HL-60 (cell line): ENCODE measurements around the gene RNF103.
A peak's percentile ranks its signal among the peaks of the same experiment; 100 is the strongest.
"Not testable (repeated sequence)": the region's sequence is repeated elsewhere in the genome, so short reads cannot be mapped to it uniquely, and the experiment has no call there.

ENCODE experiments used
- DNase-seq, 2 experiments: peaks; one replicate each; pipeline ENCODE4 v3.0.0-alpha.2; 2010 to 2020; ENCODE audit warnings: low read depth in 1 of 2, low spot score in 1 of 2
- H3K27ac ChIP-seq: fragments of 250-450 bp; sonication (Bioruptor Pico); replicated peaks from 2 replicates; pipeline ENCODE4 v1.5.1; 2020; ENCODE audit warnings: mild to moderate bottlenecking, moderate library complexity
- H3K27me3 ChIP-seq: fragments of 250-450 bp; sonication (Bioruptor Pico); 2 replicates; pipeline ENCODE4 v1.5.1; 2021; ENCODE audit warnings: mild to moderate bottlenecking, moderate library complexity; ENCODE audit not compliant: insufficient read depth, poor library complexity, severe bottlenecking
- H3K4me3 ChIP-seq: replicated peaks from 2 replicates; pipeline ENCODE4 v1.5.1; 2011; ENCODE audit warnings: mild to moderate bottlenecking, control low read depth, low read length; ENCODE audit not compliant: insufficient read depth
- GABPA ChIP-seq: IDR thresholded peaks from 2 replicates; pipeline ENCODE4 v1.6.1; 2012; ENCODE audit warnings: low read depth
- POLR2AphosphoS5 ChIP-seq: IDR thresholded peaks from 2 replicates; pipeline ENCODE4 v1.6.1; 2012; ENCODE audit warnings: low read depth
- SPI1 ChIP-seq: IDR thresholded peaks from 2 replicates; pipeline ENCODE4 v1.6.1; 2012; ENCODE audit warnings: low read depth, mild to moderate bottlenecking, borderline replicate concordance
- TF ChIP-seq, protein P1 (sequence below): IDR thresholded peaks from 2 replicates; pipeline ENCODE4 v1.6.1; 2012; ENCODE audit warnings: low read depth; ENCODE audit not compliant: insufficient replicate concordance
- TF ChIP-seq, protein P2 (sequence below): IDR thresholded peaks from one replicate; pipeline ENCODE4 v1.5.1; 2011; ENCODE audit warnings: low read length, control low read depth, inconsistent platforms; ENCODE audit not compliant: insufficient read depth

Gene RNF103

DNA sequence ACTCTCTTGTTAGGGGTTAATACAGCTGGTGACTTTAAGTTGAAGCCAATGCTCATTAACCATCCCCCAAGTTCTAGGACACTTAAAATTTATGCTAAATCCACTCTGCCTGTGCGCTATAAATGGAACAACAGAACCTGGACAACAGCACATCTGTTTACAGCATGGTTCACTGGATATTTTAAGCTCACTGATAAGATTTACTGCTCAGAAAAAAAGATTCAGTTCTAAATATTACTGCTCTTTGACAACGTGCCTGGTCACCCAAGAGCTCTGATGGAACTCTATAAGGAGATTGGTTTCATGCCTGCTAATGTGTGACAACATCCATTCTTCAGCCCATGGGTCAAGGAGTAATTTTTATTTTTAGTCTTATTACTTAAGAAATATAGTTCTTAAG is 27.5 kb downstream of the RNF103 start:
- Histone ChIP-seq H3K4me3 (no peak overlapping the region), H3K27ac (no peak overlapping the region), H3K27me3 (no peaks in the 10 kb centered on the region)
- no peak for DNase-seq
- no peak for TF ChIP-seq POLR2AphosphoS5
- no peak for TF ChIP-seq GABPA
- TF ChIP-seq SPI1 = no peak
- TF ChIP-seq, protein P1, sequence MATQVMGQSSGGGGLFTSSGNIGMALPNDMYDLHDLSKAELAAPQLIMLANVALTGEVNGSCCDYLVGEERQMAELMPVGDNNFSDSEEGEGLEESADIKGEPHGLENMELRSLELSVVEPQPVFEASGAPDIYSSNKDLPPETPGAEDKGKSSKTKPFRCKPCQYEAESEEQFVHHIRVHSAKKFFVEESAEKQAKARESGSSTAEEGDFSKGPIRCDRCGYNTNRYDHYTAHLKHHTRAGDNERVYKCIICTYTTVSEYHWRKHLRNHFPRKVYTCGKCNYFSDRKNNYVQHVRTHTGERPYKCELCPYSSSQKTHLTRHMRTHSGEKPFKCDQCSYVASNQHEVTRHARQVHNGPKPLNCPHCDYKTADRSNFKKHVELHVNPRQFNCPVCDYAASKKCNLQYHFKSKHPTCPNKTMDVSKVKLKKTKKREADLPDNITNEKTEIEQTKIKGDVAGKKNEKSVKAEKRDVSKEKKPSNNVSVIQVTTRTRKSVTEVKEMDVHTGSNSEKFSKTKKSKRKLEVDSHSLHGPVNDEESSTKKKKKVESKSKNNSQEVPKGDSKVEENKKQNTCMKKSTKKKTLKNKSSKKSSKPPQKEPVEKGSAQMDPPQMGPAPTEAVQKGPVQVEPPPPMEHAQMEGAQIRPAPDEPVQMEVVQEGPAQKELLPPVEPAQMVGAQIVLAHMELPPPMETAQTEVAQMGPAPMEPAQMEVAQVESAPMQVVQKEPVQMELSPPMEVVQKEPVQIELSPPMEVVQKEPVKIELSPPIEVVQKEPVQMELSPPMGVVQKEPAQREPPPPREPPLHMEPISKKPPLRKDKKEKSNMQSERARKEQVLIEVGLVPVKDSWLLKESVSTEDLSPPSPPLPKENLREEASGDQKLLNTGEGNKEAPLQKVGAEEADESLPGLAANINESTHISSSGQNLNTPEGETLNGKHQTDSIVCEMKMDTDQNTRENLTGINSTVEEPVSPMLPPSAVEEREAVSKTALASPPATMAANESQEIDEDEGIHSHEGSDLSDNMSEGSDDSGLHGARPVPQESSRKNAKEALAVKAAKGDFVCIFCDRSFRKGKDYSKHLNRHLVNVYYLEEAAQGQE = no peak
- TF ChIP-seq, protein P2, sequence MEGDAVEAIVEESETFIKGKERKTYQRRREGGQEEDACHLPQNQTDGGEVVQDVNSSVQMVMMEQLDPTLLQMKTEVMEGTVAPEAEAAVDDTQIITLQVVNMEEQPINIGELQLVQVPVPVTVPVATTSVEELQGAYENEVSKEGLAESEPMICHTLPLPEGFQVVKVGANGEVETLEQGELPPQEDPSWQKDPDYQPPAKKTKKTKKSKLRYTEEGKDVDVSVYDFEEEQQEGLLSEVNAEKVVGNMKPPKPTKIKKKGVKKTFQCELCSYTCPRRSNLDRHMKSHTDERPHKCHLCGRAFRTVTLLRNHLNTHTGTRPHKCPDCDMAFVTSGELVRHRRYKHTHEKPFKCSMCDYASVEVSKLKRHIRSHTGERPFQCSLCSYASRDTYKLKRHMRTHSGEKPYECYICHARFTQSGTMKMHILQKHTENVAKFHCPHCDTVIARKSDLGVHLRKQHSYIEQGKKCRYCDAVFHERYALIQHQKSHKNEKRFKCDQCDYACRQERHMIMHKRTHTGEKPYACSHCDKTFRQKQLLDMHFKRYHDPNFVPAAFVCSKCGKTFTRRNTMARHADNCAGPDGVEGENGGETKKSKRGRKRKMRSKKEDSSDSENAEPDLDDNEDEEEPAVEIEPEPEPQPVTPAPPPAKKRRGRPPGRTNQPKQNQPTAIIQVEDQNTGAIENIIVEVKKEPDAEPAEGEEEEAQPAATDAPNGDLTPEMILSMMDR = no peak

DNA sequence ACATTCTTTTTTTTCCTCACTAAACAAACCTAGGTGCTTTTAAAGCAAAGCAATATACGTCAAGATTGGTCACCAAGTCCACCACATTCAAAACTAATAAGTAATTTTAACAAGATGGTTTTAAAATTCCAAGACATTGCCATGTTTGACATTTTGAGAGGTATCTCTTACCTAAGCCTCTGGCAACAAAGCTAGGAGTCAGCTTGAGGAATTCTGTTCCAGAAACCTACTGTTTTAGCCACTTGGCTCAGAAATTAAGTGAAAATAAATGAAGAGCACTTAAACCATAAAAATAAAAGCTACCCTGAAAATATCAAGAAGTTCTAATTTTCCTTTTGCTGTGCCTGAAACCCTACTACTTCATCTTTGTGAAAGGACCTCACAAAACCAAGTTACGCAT is 30.4 kb downstream of the RNF103 start:
- Histone ChIP-seq H3K4me3 (no peak overlapping the region), H3K27ac (no peak overlapping the region), H3K27me3 (no peaks in the 10 kb centered on the region)
- no peak for DNase-seq
- TF ChIP-seq GABPA (no peak), POLR2AphosphoS5 (no peak), SPI1 (no peak)
- TF ChIP-seq, protein P2 = no peak
- TF ChIP-seq, protein P1 = no peak

DNA sequence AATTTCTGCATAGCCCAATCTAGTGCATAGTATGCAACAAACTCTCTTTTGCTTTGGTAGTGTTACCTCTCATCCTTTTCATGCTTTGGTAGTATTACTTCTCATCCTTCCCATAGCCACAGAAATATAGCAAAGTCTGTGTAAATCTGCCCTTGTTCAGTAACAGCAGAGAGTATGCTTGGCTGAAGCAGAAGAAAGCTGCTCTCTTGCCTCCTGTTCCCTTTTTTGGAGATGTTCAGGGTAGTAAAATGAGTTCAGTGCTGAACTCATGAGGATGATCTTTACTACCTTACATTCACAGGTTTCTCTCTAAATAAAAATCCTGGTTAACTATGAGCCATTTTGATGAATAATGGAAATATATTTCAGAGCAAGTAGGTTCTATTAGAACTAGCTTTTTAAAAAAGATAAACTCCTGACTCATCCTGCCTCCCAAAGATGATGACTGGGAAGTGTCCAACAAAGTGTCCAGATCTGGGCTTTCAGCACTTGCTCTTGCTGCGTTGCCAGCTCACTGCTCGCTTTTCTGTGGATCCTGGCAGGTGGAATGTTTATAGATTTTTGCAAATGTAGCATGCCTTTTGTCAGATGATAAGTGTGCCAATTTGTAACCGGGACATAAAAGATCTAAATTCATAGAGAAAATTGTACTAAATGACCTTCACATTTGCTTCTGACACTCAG is 31.0 kb downstream of the RNF103 start:
- Histone ChIP-seq H3K27ac (no peak overlapping the region), H3K27me3 (no peaks in the 10 kb centered on the region), H3K4me3 (no peak overlapping the region)
- no peak for DNase-seq
- TF ChIP-seq, protein P2 = no peak
- TF ChIP-seq SPI1 = 0 out of 2 replicates have a peak, but pooled peaks have one; percentile 14
- TF ChIP-seq, protein P1 = no peak
- TF ChIP-seq GABPA = no peak
- no peak for TF ChIP-seq POLR2AphosphoS5

DNA sequence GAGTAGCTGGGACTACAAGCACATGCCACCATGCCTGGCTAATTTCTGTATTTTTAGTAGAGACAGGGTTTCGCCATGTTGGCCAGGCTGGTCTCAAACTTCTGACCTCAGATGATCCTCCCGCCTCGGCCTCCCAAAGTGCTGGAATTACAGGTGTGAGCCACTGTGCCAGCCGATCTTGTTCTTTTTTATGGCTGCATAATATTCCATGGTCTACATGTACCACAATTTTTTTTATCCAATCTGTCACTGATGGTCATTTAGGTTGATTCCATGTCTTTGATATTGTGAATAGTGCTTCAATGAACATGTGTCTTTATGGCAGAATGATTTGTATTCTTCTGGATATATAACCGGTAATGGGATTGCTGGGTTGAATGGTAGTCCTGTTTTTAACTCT is 34.0 kb downstream of the RNF103 start:
- H3K4me3 ChIP-seq, H3K27me3 ChIP-seq, H3K27ac ChIP-seq, DNase-seq: not testable (repeated sequence)
